AG04449 (cell line): ENCODE data around the gene SERPINB11.

ENCODE experiments used
- CTCF ChIA-PET: fragments of 350-600 bp; formaldehyde crosslinking; extraction: SDS; loops from one replicate; lab custom pipeline; 2021; ENCODE audit warnings: antibody characterized with exemption; lab: Yijun Ruan, JAX
- POLR2A ChIA-PET: fragments of 400-600, 350-600 bp; formaldehyde crosslinking; extraction: SDS; loops from one replicate; lab custom pipeline; 2020; ENCODE audit warnings: antibody characterized with exemption, inconsistent platforms; lab: Yijun Ruan, JAX
- DNase-seq: peaks from one replicate; pipeline ENCODE4 v3.0.0-alpha.2; 2010; ENCODE audit warnings: low read depth, low spot score
- H3K4me3 ChIP-seq: 2 replicates; pipeline ENCODE4 v1.5.1; 2011; ENCODE audit warnings: low read depth, mild to moderate bottlenecking, control low read depth, low read length
- TF ChIP-seq, protein P1 (sequence below): IDR thresholded peaks from one replicate; pipeline ENCODE4 v1.5.1; 2011; ENCODE audit warnings: mild to moderate bottlenecking, moderate library complexity, low read length, control low read depth, inconsistent platforms; ENCODE audit not compliant: insufficient read depth; ENCODE audit errors: missing control alignments

SERPINB11 gene

GRCh38 chr18:63679820-63680606 is 22.7 kb upstream of the SERPINB11 start:
- ChIA-PET POLR2A (no interaction called here), CTCF (interaction anchor here (1.4 to 2.7 kb wide), 3 partner anchors 61 to 162 kb away, joined by 7 to 14 read pairs (median 9); no protein-coding TSS in a partner anchor)
- TF ChIP-seq, protein P1, sequence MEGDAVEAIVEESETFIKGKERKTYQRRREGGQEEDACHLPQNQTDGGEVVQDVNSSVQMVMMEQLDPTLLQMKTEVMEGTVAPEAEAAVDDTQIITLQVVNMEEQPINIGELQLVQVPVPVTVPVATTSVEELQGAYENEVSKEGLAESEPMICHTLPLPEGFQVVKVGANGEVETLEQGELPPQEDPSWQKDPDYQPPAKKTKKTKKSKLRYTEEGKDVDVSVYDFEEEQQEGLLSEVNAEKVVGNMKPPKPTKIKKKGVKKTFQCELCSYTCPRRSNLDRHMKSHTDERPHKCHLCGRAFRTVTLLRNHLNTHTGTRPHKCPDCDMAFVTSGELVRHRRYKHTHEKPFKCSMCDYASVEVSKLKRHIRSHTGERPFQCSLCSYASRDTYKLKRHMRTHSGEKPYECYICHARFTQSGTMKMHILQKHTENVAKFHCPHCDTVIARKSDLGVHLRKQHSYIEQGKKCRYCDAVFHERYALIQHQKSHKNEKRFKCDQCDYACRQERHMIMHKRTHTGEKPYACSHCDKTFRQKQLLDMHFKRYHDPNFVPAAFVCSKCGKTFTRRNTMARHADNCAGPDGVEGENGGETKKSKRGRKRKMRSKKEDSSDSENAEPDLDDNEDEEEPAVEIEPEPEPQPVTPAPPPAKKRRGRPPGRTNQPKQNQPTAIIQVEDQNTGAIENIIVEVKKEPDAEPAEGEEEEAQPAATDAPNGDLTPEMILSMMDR = no peak
- H3K4me3 ChIP-seq = no peak overlapping the region
- no peak for DNase-seq

- TF ChIP-seq, protein P1 = no peak
- no peak for DNase-seq
- CTCF ChIA-PET = interaction anchor here (0.6 to 2.7 kb wide), 4 partner anchors 60 to 164 kb away, joined by 3 to 14 read pairs (median 6); no protein-coding TSS in a partner anchor
- no peak overlapping the region for H3K4me3 ChIP-seq
- POLR2A ChIA-PET = no interaction called here
These were observed 21.1 kb upstream of the SERPINB11 start for GRCh38 chr18:63681449-63682340.

- TF ChIP-seq, protein P1 = no peak
- H3K4me3 ChIP-seq = no peak overlapping the region
- peak; percentile 96 for DNase-seq
- POLR2A ChIA-PET = no interaction called here
- CTCF ChIA-PET = interaction anchor here (0.8 to 1.3 kb wide), 3 partner anchors 33 to 173 kb away, joined by 3 read pairs; no protein-coding TSS in a partner anchor
These were observed 19.6 kb upstream of the SERPINB11 start for GRCh38 chr18:63683152-63683551.

DNA sequence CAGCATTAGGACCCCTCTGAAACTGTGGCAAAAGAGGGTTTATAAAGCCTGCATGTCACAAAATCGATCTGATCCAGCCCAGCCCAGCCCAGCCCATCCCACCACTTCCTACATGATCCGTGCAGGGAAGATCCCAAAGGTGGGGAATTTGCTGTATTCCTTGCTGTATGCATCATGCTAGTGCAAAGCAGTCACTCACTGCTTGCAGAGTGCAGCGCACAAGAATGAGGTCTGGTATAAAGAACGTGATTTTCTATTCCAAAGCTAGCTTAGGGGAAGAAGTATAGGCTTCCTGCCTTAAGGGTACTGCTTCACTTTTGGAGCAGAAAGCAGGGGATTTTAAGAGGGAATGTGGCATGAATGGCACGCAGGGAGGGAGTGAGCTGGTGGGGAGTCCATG is 18.9 kb upstream of the SERPINB11 start:
- DNase-seq = no peak
- POLR2A ChIA-PET = no interaction called here
- TF ChIP-seq, protein P1 = no peak
- CTCF ChIA-PET = interaction anchor here (0.8 to 1.3 kb wide), 3 partner anchors 33 to 173 kb away, joined by 3 read pairs; no protein-coding TSS in a partner anchor
- no peak overlapping the region for H3K4me3 ChIP-seq

GRCh38 chr18:63684718-63685117 is 18.0 kb upstream of the SERPINB11 start:
- no peak overlapping the region for H3K4me3 ChIP-seq
- no peak for DNase-seq
- ChIA-PET CTCF (interaction anchor here (1.2 to 1.6 kb wide), 2 partner anchors 14 to 57 kb away, joined by 3 to 4 read pairs; no protein-coding TSS in a partner anchor), POLR2A (no interaction called here)
- TF ChIP-seq, protein P1 = no peak
